ENCODE results near the gene KANSL1. TPM values are rescaled to one million over a fixed set of nuclear protein-coding genes. Genes with fewer than 3 reads are reported as not detected.

KANSL1 gene
- total and polyA plus RNA-seq, 2 donors (not counting 1 experiment from before 2014, with no cell fraction given), result 8.4 to 78.6 TPM

- Histone ChIP-seq H3K9me3 (ENCODE audit: control insufficient read depth, insufficient read depth, low read depth, low read length) (no peaks in the 10 kb centered on the region), H3K36me3 (ENCODE audit: control insufficient read depth, insufficient read depth, low read length) (no peaks in the 10 kb centered on the region), H3K4me2 (ENCODE audit: extremely low read depth, insufficient read depth, low read length) (no peak overlapping the region), H3K27ac (ENCODE audit: insufficient read depth, low read length) (no peak overlapping the region), H4K20me1 (ENCODE audit: control insufficient read depth, extremely low read depth, insufficient read depth, low read length) (peaks cover 7% of the 10 kb centered on the region), H3K79me2 (ENCODE audit: control insufficient read depth, insufficient read depth, low read length) (peaks cover 91% of the 10 kb centered on the region), H2AFZ (ENCODE audit: low read length) (no peak overlapping the region), H3K9ac (ENCODE audit: insufficient read depth, low read length) (no peak overlapping the region), H3K4me3 (replicated peaks in 1 of 4; ENCODE audit: control extremely low read depth in 1 of 4, insufficient read depth in 1 of 4, low read depth in 3 of 4, low read length in 4 of 4) (no peak overlapping the region), H3K27me3 (ENCODE audit: control insufficient read depth, insufficient read depth, low read length) (no peaks in the 10 kb centered on the region), H3K4me1 (ENCODE audit: control insufficient read depth, extremely low read depth, insufficient read depth, low read length) (peaks cover 2% of the 10 kb centered on the region)
- no peak for TF ChIP-seq EZH2 (IDR thresholded peaks at IDR 0.05; ENCODE audit: low read length, missing control alignments)
- no peak for TF ChIP-seq CTCF (conservative IDR thresholded peaks at IDR 0.05 in 1 of 2, IDR thresholded peaks at IDR 0.05 in 1 of 2; ENCODE audit: low read depth in 1 of 2, low read length in 2 of 2)
- DNase-seq (ENCODE audit: low read depth in 2 of 2), result no peak
Observed at GRCh38 chr17:46143827-46144236, 49.4 kb downstream of the KANSL1 start.

- Histone ChIP-seq H3K79me2 (ENCODE audit: control insufficient read depth, insufficient read depth, low read length) (peaks cover 91% of the 10 kb centered on the region), H3K9ac (ENCODE audit: insufficient read depth, low read length) (no peak overlapping the region), H3K9me3 (ENCODE audit: control insufficient read depth, insufficient read depth, low read depth, low read length) (no peaks in the 10 kb centered on the region), H3K36me3 (ENCODE audit: control insufficient read depth, insufficient read depth, low read length) (no peaks in the 10 kb centered on the region), H3K4me2 (ENCODE audit: extremely low read depth, insufficient read depth, low read length) (no peak overlapping the region), H3K4me3 (replicated peaks in 1 of 4; ENCODE audit: control extremely low read depth in 1 of 4, insufficient read depth in 1 of 4, low read depth in 3 of 4, low read length in 4 of 4) (no peak overlapping the region), H3K4me1 (ENCODE audit: control insufficient read depth, extremely low read depth, insufficient read depth, low read length) (peaks cover 3% of the 10 kb centered on the region), H3K27me3 (ENCODE audit: control insufficient read depth, insufficient read depth, low read length) (no peaks in the 10 kb centered on the region), H4K20me1 (ENCODE audit: control insufficient read depth, extremely low read depth, insufficient read depth, low read length) (peaks cover 9% of the 10 kb centered on the region), H3K27ac (ENCODE audit: insufficient read depth, low read length) (no peak overlapping the region), H2AFZ (ENCODE audit: low read length) (no peak overlapping the region)
- no peak for TF ChIP-seq EZH2 (IDR thresholded peaks at IDR 0.05; ENCODE audit: low read length, missing control alignments)
- TF ChIP-seq CTCF (conservative IDR thresholded peaks at IDR 0.05 in 1 of 2, IDR thresholded peaks at IDR 0.05 in 1 of 2; ENCODE audit: low read depth in 1 of 2, low read length in 2 of 2), result no peak
- DNase-seq (ENCODE audit: low read depth in 2 of 2), result no peak
Observed at GRCh38 chr17:46141645-46142044, 51.6 kb downstream of the KANSL1 start.

GRCh38 chr17:46140645-46141197 is 52.5 kb downstream of the KANSL1 start:
- H3K4me3 ChIP-seq (replicated peaks in 1 of 4; ENCODE audit: control extremely low read depth in 1 of 4, insufficient read depth in 1 of 4, low read depth in 3 of 4, low read length in 4 of 4), result no peak overlapping the region
- DNase-seq (ENCODE audit: low read depth in 2 of 2), result no peak
- no peaks in the 10 kb centered on the region for H3K36me3 ChIP-seq (ENCODE audit: control insufficient read depth, insufficient read depth, low read length)
- H3K4me2 ChIP-seq (ENCODE audit: extremely low read depth, insufficient read depth, low read length), result no peak overlapping the region
- H3K9ac ChIP-seq (ENCODE audit: insufficient read depth, low read length), result no peak overlapping the region
- peaks cover 9% of the 10 kb centered on the region for H4K20me1 ChIP-seq (ENCODE audit: control insufficient read depth, extremely low read depth, insufficient read depth, low read length)
- H3K9me3 ChIP-seq (ENCODE audit: control insufficient read depth, insufficient read depth, low read depth, low read length), result no peaks in the 10 kb centered on the region
- H3K4me1 ChIP-seq (ENCODE audit: control insufficient read depth, extremely low read depth, insufficient read depth, low read length), result peaks cover 3% of the 10 kb centered on the region
- H3K27me3 ChIP-seq (ENCODE audit: control insufficient read depth, insufficient read depth, low read length), result no peaks in the 10 kb centered on the region
- no peak overlapping the region for H2AFZ ChIP-seq (ENCODE audit: low read length)
- no peak overlapping the region for H3K27ac ChIP-seq (ENCODE audit: insufficient read depth, low read length)
- TF ChIP-seq CTCF (conservative IDR thresholded peaks at IDR 0.05 in 1 of 2, IDR thresholded peaks at IDR 0.05 in 1 of 2; ENCODE audit: low read depth in 1 of 2, low read length in 2 of 2), result no peak
- no peak for TF ChIP-seq EZH2 (IDR thresholded peaks at IDR 0.05; ENCODE audit: low read length, missing control alignments)
- H3K79me2 ChIP-seq (ENCODE audit: control insufficient read depth, insufficient read depth, low read length), result peaks cover 93% of the 10 kb centered on the region

Data from fibroblast of lung (primary cell).